NCI-H187 (cell line): ENCODE results near the gene UPF3A.
"Not testable (repeated sequence)": the region's sequence is repeated elsewhere in the genome, so short reads cannot be mapped to it uniquely, and the experiment has no call there.

Experiments
- DNase-seq, 2 experiments: peaks; one replicate each; lab custom pipeline; 2025; lab: John Stamatoyannopoulos, UW

UPF3A gene

DNA sequence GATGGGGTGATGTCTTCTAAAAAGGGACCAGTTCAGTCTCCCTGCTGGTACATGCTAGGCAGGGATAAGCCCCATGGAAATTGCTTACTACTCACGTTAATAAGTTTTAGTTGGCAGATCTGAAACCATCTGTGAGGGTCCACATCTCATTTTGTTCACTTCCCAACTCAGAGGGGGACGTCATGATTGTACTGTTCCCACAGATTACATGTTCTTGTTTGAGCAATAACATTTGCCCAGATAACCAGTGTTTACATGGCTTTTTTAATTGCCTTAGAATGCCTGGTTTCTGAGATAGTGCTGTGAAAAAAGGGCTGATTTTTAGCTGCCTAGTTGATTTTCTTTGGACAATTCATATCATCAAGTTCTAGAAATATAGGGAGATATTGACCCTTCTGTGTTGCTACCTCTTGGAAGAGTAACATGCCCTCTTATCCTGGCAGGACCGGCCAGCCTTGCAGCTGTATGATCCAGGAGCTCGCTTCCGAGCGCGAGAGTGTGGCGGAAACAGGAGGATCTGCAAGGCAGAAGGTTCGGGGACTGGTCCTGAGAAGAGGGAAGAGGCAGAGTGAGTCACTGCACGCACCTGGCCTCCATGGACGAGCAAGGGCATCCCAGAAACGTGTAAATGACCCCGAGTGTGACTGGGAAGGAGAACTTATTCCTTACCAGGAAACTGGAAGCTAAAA, 23.1 kb downstream of the UPF3A start:
- no peak for DNase-seq

GRCh38 chr13:114309086-114309485, 27.7 kb downstream of the UPF3A start:
- DNase-seq: no peak

DNA sequence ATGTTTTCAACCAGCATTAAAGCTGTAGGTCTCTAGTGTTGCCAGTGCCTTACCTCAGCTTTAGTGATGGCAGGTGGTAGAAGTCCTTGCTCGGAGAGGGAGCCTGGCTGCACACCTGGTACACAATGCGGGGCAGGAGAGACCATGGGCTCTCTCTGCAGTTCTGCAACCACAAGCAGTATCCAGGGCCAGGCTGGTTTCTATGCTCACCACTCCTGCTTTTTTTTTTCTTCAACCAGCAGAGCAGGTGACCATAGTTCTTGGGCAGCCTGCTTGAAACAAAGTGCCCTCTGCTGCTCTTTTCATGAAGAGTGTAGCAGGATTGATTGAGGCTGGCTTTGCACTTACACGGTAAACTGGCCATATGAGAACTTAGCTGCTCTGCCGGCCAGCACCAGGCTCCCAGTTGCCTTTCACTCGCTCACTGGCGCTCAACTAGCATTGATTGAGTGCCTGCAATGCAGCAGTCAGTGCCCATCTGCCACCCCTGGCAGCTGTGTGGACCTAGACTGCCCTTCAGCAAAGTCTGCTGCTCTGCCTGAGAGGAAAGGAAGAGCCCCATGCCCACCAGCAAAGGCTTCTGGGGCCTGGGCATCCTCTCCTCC, 28.5 kb downstream of the UPF3A start:
- peak; percentile 66 to 69 for DNase-seq

GRCh38 chr13:114310956-114311355, 29.6 kb downstream of the UPF3A start:
- DNase-seq: no peak

DNA sequence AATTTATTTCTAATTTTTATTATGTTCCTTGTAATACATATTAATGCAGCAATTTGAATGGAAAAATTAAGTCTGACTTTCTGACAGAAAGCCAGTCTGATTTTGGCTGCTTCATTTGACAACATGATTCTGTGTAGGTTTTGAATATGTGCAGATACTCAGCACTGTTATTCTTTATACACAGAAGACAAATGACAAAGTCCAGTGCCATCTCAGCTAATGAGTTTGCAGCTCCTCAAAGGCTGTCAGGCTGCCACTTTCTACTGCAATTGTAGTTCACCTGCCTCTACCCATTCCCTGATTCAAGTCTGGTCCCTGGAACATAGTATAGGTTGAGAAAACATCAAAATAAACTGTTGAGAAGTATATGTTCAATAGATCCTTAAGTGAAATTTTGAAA, 30.0 kb downstream of the UPF3A start:
- no peak for DNase-seq

DNA sequence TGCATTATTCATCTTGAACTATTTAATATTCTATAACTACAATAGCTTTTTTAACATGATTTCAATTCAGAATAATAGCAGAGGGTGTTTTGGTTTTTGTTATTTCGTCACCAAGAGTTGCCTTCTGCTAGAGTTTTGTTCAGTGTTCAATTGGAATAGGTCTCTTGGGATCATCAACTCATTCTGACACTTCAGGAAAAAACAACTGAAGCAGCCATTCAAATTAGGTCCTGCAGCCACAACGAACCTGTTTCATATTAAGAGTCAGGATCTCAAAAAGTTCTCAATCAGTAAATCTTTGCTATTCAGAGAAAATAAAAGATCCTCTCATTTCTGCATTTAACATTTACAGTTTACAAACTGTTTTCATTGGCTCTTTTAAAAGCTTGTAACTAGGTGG, 30.5 kb downstream of the UPF3A start:
- no peak for DNase-seq

DNA sequence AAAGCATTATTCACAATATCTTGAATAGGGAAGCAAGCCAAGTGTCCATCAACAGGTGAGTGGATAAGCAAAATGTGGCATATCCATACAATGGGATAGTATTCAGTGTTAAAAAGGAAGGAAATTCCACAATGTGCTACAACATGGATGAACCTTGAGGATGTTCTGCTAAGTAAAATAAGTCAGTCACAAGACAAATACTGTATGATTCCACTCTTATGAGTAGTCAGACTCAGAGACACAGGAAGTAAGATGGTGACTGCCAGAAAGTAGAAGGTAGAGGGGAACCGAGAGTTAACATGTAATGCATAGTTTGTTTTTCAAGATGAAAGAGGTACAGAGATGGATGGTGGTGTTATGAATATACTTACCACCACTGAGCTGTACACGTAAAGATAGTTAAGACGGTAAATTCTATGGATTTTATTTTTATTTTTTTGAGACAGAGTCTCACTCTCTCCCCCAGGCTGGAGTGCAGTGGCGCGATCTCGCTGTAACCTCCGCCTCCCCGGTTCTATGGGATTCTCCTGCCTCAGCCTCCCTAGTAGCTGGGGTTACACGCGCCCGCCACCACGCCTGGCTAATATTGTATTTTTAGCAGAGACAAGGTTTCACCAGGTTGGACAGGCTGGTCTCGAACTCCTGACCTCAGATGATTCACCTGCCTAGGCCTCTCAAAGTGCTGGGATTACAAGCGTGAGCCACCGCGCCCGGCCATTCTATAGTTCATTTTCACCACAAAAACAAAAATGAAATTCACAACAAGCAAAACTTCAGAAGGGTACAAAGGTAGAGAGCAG, 31.9 kb downstream of the UPF3A start:
- DNase-seq: no peak

GRCh38 chr13:114314074-114314912, 32.9 kb downstream of the UPF3A start, which contains the start of gene CHAMP1:
TSS of gene CHAMP1 (plus strand) at chr13:114314503. CDS start at chr13:114323843, 9,340 bp downstream.
- DNase-seq: peak; percentile 93 to 98

- DNase-seq: no peak
Measured at GRCh38 chr13:114315074-114315785, 33.8 kb downstream of the UPF3A start.

GRCh38 chr13:114318624-114319023, 37.2 kb downstream of the UPF3A start:
- DNase-seq: no peak

DNA sequence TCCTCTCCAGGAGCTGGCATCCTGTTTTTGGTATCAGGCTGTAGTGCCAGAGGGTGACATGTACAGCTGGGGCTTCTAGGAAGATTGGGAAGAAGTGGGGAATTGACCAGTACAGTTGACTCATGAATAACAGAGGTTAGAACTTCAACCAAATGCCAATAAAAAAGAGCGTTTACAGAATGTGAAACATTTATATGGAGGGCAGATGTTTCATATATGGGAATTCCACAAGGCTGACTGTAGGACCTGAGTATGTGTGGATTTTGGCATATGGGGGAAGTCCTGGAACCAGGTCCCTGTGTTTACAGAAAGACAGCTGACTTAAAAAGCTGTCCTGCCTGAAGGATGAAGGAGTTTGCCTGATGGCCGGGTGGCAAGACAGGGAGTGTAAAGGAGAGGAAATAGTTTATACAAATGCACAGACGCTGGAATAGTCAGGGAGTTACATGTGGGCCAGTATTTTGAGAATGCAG, 38.1 kb downstream of the UPF3A start:
- DNase-seq: no peak

DNA sequence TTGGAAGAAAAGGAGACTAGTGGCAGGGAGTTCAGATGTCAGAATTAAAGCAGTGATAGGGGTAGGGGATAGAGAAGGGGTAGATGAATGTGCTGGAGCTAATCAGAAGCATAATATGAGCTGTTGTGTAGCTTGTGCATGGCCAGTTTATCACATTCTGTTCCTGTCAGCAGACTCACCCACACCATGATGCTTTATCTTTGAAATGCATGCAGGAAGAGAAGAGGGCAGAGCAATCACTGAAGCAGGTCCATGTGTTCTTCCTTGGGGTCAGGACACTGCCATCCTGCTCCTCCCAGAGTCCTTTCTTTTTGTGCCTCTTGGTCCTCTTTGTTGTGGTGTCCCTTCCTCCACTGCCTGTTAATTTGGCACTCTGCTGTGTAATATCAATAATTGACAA, 38.7 kb downstream of the UPF3A start:
- DNase-seq: no peak

GRCh38 chr13:114321256-114321655, 39.9 kb downstream of the UPF3A start:
- no peak for DNase-seq

GRCh38 chr13:114323349-114323748, 41.9 kb downstream of the UPF3A start:
- no peak for DNase-seq

- DNase-seq: no peak
Measured at GRCh38 chr13:114324334-114324733, 42.9 kb downstream of the UPF3A start.

DNA sequence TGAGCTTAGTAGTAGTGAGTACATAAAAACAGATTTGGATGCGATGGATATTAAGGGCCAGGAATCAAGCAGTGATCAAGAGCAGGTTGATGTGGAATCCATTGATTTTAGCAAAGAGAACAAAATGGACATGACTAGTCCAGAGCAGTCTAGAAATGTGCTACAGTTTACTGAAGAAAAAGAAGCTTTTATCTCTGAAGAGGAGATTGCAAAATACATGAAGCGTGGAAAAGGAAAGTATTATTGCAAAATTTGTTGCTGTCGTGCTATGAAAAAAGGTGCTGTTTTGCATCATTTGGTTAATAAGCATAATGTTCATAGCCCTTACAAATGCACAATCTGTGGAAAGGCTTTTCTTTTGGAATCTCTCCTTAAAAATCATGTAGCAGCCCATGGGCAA, 44.3 kb downstream of the UPF3A start:
- DNase-seq: no peak

DNA sequence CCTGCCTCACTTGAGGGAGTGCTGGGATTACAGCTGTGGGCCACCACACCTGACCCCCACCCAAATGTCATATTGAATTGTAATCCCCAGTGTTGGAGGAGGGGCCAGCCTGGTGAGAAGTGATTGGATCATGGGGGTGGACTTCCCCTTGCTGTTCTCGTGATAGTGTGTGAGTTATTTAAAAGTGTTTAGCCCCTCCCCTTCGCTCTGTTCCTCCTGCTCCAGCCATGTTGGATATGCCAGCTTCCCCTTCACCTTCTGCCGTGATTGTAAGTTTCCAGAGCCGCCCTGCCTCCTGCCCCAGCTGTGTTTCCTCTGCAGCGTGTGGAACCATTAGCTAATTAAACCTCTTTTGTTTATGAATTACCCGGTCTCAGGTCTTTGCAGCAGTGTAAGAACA, 46.6 kb downstream of the UPF3A start:
- DNase-seq: no peak

DNA sequence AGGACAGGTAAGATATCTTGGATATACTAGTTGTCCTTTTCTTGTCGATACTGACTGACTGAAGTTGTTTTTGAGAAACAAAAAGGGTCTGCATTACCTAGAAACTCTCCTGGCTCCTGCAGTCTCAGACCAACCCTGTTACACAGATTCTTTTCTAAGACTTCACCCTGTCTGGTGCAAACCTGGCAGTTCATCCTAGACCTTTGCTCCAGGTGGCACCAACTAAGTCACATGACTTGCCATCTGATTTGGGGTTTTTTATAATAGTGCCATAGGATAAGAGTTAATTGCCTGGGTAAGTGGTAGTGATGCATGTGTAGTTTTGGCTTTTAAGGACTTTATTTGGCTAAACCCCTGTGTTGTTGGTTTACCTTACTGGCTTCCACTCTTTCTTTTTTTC, 47.2 kb downstream of the UPF3A start:
- no peak for DNase-seq

DNA sequence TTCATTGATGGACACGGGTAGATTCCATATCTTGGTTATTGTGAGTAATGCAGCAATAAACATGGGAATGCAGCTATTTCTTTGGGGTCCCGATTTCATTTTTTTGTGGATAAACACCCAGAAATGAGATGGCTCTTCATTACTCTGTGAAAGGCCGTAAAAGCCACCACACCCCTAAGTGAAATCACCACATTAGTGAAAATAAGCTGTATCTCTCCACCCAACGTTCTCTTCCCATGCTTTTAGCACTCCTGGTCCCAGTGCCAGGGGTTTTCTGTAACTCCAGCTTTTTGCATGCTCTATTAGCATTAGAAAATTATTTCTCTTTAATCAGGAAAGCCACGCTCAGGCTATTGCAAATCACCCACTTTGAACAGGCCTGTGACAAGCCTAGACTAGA, 48.7 kb downstream of the UPF3A start:
- DNase-seq: no peak

DNA sequence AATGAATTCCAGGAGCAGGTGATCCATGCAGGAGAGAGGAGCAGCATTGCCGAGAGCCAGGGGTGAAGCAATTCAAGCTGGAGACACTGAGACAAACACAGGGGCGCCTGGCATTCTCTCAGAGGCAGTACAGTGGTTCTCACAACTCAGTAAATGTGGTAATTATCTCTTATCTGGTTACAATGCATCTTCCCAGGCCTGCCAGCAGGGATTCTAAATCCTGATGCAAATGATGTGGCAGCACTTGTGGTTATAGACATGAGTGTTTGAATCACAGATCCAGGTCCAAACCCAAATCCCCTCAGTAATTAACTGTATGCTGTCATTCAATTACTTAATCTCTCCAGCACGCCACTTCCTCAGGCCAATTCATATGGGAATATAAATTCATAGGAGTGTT, 52.5 kb downstream of the UPF3A start:
- DNase-seq: not testable (repeated sequence)

GRCh38 chr13:114334305-114335053, 53.1 kb downstream of the UPF3A start:
- no peak for DNase-seq
